ENCODE measurements around the gene ARHGEF5.

- TF ChIP-seq POLR2A (IDR thresholded peaks at IDR 0.05; ENCODE audit: low read depth, low read length) (no peak), POLR2AphosphoS5 (IDR thresholded peaks at IDR 0.05; ENCODE audit: low read depth, low read length) (no peak)
Observed at GRCh38 chr7:144399946-144400345, 44.7 kb downstream of the ARHGEF5 start.

All from GM12892 (cell line).